Karpas-422 (cell line): ENCODE measurements around the gene IL24. TPM values are rescaled to one million over a fixed set of nuclear protein-coding genes. Genes with fewer than 3 reads are reported as not detected.
A peak's percentile ranks its signal among the peaks of the same experiment; 100 is the strongest.

Experiments
- DNase-seq: peaks from one replicate; pipeline ENCODE4 v3.0.0-alpha.2; 2015
- H2AFZ ChIP-seq: fragments of 200-600 bp; sonication (generic); 2 replicates; pipeline ENCODE4 v1.6.1; 2014; ENCODE audit warnings: antibody characterized with exemption, low read length, mixed read lengths
- H3K27ac ChIP-seq: fragments of 200-600 bp; sonication (generic); 2 replicates; pipeline ENCODE4 v1.5.1; 2014; ENCODE audit warnings: mild to moderate bottlenecking, low read length, moderate library complexity
- H3K27me3 ChIP-seq: fragments of 200-600 bp; sonication (generic); 2 replicates; pipeline ENCODE4 v1.6.1; 2014; ENCODE audit warnings: low read length, mixed read lengths
- H3K36me3 ChIP-seq: fragments of 200-600 bp; sonication (generic); 2 replicates; pipeline ENCODE4 v1.6.1; 2014; ENCODE audit warnings: low read length, mixed read lengths; ENCODE audit not compliant: insufficient read depth
- H3K4me1 ChIP-seq: fragments of 200-600 bp; sonication (generic); 2 replicates; pipeline ENCODE4 v1.6.1; 2014; ENCODE audit warnings: mild to moderate bottlenecking, low read length, mixed read lengths
- H3K4me2 ChIP-seq: fragments of 200-600 bp; sonication (generic); 2 replicates; pipeline ENCODE4 v1.6.1; 2014; ENCODE audit warnings: low read length, low read depth, mild to moderate bottlenecking; ENCODE audit not compliant: poor library complexity, severe bottlenecking
- H3K4me3 ChIP-seq: fragments of 200-600 bp; sonication (generic); 2 replicates; pipeline ENCODE4 v1.5.1; 2014; ENCODE audit warnings: mild to moderate bottlenecking, antibody characterized with exemption, low read length, mixed read lengths
- H3K79me2 ChIP-seq: fragments of 200-600 bp; sonication (generic); 2 replicates; pipeline ENCODE4 v1.6.1; 2014; ENCODE audit warnings: mild to moderate bottlenecking, low read length, mixed read lengths
- H3K9ac ChIP-seq: fragments of 200-600 bp; sonication (generic); 2 replicates; pipeline ENCODE4 v1.6.0; 2014; ENCODE audit warnings: low read length
- H3K9me2 ChIP-seq: fragments of 200-600 bp; sonication (generic), shearing (Covaris generic); replicated peaks from 2 replicates; pipeline ENCODE4 v1.6.0; 2014; ENCODE audit warnings: mild to moderate bottlenecking, low read length, moderate library complexity; ENCODE audit not compliant: insufficient read depth
- H3K9me3 ChIP-seq: fragments of 300-700, 200-600 bp; sonication (generic); 2 replicates; pipeline ENCODE4 v1.6.1; 2014; ENCODE audit warnings: low read length, mixed read lengths
- H4K20me1 ChIP-seq: fragments of 200-600 bp; sonication (generic); 2 replicates; pipeline ENCODE4 v1.6.1; 2014; ENCODE audit warnings: mild to moderate bottlenecking, antibody characterized with exemption, low read length, low read depth; ENCODE audit not compliant: insufficient read depth
- total RNA-seq: library from RNA; depleted of rRNA; stranded (reverse); fragments of >200 nt; shearing (Covaris generic); gene quantifications from 2 replicates; pipeline ENCODE4 v1.2.3, GENCODE V29; 2014; ENCODE audit warnings: low replicate concordance

IL24 gene
- total RNA-seq, 1 experiment from 2014 or later: not detected

DNA sequence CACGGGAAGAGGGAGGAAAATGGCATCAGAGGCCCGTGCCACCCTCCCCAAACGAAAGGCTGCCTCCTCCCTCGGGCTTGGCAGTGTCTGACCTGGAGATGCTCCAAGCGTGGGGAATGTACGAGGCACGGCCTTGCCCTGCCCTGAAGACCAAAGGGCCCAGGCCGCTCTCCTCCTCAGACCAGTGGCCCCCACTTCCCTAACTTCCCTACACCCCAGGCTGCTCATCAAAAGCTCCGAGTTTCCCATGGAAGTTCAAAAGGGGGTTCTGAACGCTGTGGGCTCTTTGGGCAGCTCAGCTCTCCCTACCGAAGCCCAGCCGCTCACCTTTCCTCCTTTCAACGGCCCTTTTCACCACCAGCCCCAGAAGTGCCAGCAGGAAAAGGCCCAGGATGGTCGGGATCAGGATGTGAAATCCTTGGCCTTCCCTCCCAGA lies 12.7 kb downstream of the IL24 start:
- Histone ChIP-seq H3K9me2 (no peaks in the 10 kb centered on the region), H2AFZ (no peak overlapping the region), H3K79me2 (no peaks in the 10 kb centered on the region), H3K9me3 (no peaks in the 10 kb centered on the region), H4K20me1 (no peaks in the 10 kb centered on the region; the same call in 1 of the 2 replicates), H3K4me2 (no peak overlapping the region), H3K9ac (no peak overlapping the region), H3K27ac (no peak overlapping the region), H3K27me3 (no peaks in the 10 kb centered on the region), H3K4me3 (no peak overlapping the region), H3K4me1 (peaks cover 13% of the 10 kb centered on the region), H3K36me3 (no peaks in the 10 kb centered on the region)
- no peak for DNase-seq

DNA sequence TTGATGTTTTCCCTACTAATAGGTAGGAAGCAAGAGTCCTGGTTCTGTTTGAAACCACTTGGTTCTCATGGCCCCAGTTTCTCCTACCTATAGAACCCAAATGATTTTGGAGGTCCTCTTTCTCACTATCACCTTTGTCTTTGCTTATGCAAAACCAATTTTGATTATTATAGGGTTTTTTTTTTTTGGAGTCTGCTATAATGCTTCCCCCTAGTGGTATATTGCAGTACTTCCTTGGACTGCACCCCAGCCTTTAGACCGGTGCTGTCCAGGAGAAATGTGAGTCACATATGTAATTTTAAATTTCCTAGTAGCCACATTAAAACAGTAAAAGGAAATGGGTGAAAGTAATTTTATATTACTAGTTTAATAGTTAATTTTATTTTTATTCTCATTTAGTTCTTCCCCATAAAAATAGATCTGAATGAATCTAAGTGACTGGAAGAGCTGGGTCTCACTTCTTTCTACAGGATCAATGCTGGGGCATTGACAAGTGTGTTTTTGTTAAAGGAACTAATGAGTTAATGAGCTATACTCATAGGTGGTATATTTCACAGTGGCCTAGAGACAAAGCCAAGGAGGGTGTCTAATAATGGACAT lies 13.9 kb downstream of the IL24 start:
- Histone ChIP-seq H3K27ac (no peak overlapping the region), H3K9ac (no peak overlapping the region), H3K27me3 (no peaks in the 10 kb centered on the region), H3K4me2 (no peak overlapping the region), H3K36me3 (no peaks in the 10 kb centered on the region), H3K79me2 (no peaks in the 10 kb centered on the region), H3K9me2 (no peaks in the 10 kb centered on the region), H4K20me1 (no peaks in the 10 kb centered on the region; the same call in 1 of the 2 replicates), H2AFZ (no peak overlapping the region), H3K9me3 (no peaks in the 10 kb centered on the region), H3K4me1 (peaks cover under 1% of the 10 kb centered on the region), H3K4me3 (no peak overlapping the region)
- DNase-seq: peak; percentile 81

GRCh38 chr1:206912445-206913095 lies 15.3 kb downstream of the IL24 start:
- Histone ChIP-seq H3K36me3 (no peaks in the 10 kb centered on the region), H3K27me3 (no peaks in the 10 kb centered on the region), H4K20me1 (no peaks in the 10 kb centered on the region; the same call in 1 of the 2 replicates), H2AFZ (no peak overlapping the region), H3K9me3 (no peaks in the 10 kb centered on the region), H3K9me2 (no peaks in the 10 kb centered on the region), H3K27ac (no peak overlapping the region), H3K79me2 (no peaks in the 10 kb centered on the region), H3K4me3 (no peak overlapping the region), H3K4me1 (no peaks in the 10 kb centered on the region; the same call in 1 of the 2 replicates), H3K9ac (no peak overlapping the region), H3K4me2 (no peak overlapping the region)
- peak; percentile 89 for DNase-seq

GRCh38 chr1:206913766-206914537 lies 16.7 kb downstream of the IL24 start:
- Histone ChIP-seq H3K9ac (no peak overlapping the region), H4K20me1 (no peaks in the 10 kb centered on the region; the same call in 1 of the 2 replicates), H3K4me1 (no peaks in the 10 kb centered on the region; the same call in 1 of the 2 replicates), H3K36me3 (no peaks in the 10 kb centered on the region), H2AFZ (no peak overlapping the region), H3K27ac (no peak overlapping the region), H3K79me2 (no peaks in the 10 kb centered on the region), H3K9me3 (no peaks in the 10 kb centered on the region), H3K27me3 (no peaks in the 10 kb centered on the region), H3K4me3 (no peak overlapping the region), H3K9me2 (no peaks in the 10 kb centered on the region), H3K4me2 (no peak overlapping the region)
- no peak for DNase-seq

DNA sequence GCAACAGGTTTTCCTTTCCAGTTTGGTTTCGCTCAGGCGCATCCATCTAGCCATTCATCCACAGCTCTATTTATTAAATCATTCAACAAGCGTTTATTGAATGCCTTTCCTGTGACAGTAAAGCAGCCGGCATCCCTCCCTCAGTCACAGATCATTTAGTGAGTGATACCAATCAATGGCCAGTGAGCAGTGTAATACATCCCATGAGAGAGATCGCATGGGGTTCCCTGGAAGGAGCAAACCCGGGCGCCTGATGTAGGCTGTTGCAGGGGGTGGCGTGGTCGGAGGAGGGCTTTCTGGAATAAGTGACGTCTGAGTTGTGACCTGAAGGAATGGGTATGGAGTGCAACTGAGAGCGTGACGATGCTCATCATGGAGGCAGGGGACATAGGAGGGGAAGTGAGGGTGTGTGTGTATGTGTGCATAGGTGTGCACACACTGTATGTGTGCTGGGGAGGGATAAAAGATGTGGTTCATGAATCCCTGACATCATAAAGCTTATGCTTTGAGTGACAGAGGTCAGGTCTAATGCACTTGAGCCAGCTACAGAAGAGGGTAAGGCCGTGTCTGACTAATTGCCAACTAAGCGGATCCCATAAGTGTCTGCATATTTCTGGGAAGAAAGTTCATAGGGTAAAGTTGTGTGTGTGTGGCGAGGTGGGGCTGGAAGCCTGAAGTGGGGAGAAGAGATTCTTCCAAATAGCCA lies 17.9 kb downstream of the IL24 start:
- no peak overlapping the region for H3K9ac ChIP-seq
- H3K79me2 ChIP-seq: no peaks in the 10 kb centered on the region
- no peak overlapping the region for H3K4me2 ChIP-seq
- H3K27me3 ChIP-seq: no peaks in the 10 kb centered on the region
- H3K36me3 ChIP-seq: no peaks in the 10 kb centered on the region
- H3K4me1 ChIP-seq: no peaks in the 10 kb centered on the region; the same call in 1 of the 2 replicates
- no peaks in the 10 kb centered on the region for H3K9me2 ChIP-seq
- DNase-seq: no peak
- no peak overlapping the region for H3K27ac ChIP-seq
- no peak overlapping the region for H3K4me3 ChIP-seq
- no peak overlapping the region for H2AFZ ChIP-seq
- no peaks in the 10 kb centered on the region; the same call in 1 of the 2 replicates for H4K20me1 ChIP-seq
- H3K9me3 ChIP-seq: no peaks in the 10 kb centered on the region

GRCh38 chr1:206916000-206916709 lies 18.9 kb downstream of the IL24 start:
- Histone ChIP-seq H3K27ac (no peak overlapping the region), H3K9me2 (no peaks in the 10 kb centered on the region), H3K79me2 (no peaks in the 10 kb centered on the region), H3K4me2 (no peak overlapping the region), H3K36me3 (no peaks in the 10 kb centered on the region), H3K4me1 (no peaks in the 10 kb centered on the region), H3K9ac (no peak overlapping the region), H2AFZ (no peak overlapping the region), H4K20me1 (no peaks in the 10 kb centered on the region; the same call in 1 of the 2 replicates), H3K27me3 (no peaks in the 10 kb centered on the region), H3K4me3 (no peak overlapping the region), H3K9me3 (no peaks in the 10 kb centered on the region)
- DNase-seq: no peak

GRCh38 chr1:206918076-206918475 lies 20.8 kb downstream of the IL24 start:
- no peaks in the 10 kb centered on the region for H3K79me2 ChIP-seq
- H2AFZ ChIP-seq: no peak overlapping the region
- H3K36me3 ChIP-seq: no peaks in the 10 kb centered on the region
- H3K4me2 ChIP-seq: no peak overlapping the region
- H3K9ac ChIP-seq: no peak overlapping the region
- H3K9me3 ChIP-seq: no peaks in the 10 kb centered on the region
- DNase-seq: no peak
- H3K4me1 ChIP-seq: no peaks in the 10 kb centered on the region
- no peak overlapping the region for H3K4me3 ChIP-seq
- no peaks in the 10 kb centered on the region for H4K20me1 ChIP-seq
- no peaks in the 10 kb centered on the region for H3K9me2 ChIP-seq
- H3K27ac ChIP-seq: no peak overlapping the region
- no peaks in the 10 kb centered on the region for H3K27me3 ChIP-seq
